Measurements from ENCODE around the gene THTPA.

THTPA gene

DNA sequence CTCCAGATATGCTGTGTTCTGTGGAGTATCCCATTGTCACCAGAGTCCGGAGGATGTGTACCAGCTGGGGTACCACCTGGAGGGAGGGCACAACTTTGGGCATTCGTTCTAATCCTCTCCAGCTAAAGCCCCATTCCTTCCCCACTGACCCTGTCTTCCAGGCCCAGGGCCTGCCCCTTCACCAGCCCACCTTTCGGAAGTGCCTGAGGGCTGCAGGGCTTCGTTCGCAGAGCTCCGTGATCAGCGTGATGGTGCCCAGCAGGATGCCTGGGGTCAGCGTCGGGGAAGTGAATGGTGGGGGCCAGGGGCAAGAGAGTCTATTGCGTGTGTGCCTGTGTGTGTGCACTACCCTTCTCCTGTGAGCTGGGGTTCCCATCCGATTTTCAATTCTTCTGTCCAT, 9.6 kb downstream of the THTPA start:
- H3K27me3 ChIP-seq (ENCODE audit: insufficient read depth, low read length): no peaks in the 10 kb centered on the region
- peaks cover 17% of the 10 kb centered on the region; the same call in 1 of the 2 replicates for H3K4me1 ChIP-seq (ENCODE audit: insufficient read depth, low read length)
- no peak overlapping the region for H3K27ac ChIP-seq (ENCODE audit: low read length)
- no peak overlapping the region for H3K4me3 ChIP-seq (ENCODE audit: low read length)
- H3K36me3 ChIP-seq (ENCODE audit: insufficient read depth, low read depth, low read length): peaks cover 41% of the 10 kb centered on the region
- no peaks in the 10 kb centered on the region for H3K9me3 ChIP-seq (ENCODE audit: insufficient read depth, low read depth, low read length)
- no peak overlapping the region for H3K9ac ChIP-seq (ENCODE audit: low read depth, low read length)

DNA sequence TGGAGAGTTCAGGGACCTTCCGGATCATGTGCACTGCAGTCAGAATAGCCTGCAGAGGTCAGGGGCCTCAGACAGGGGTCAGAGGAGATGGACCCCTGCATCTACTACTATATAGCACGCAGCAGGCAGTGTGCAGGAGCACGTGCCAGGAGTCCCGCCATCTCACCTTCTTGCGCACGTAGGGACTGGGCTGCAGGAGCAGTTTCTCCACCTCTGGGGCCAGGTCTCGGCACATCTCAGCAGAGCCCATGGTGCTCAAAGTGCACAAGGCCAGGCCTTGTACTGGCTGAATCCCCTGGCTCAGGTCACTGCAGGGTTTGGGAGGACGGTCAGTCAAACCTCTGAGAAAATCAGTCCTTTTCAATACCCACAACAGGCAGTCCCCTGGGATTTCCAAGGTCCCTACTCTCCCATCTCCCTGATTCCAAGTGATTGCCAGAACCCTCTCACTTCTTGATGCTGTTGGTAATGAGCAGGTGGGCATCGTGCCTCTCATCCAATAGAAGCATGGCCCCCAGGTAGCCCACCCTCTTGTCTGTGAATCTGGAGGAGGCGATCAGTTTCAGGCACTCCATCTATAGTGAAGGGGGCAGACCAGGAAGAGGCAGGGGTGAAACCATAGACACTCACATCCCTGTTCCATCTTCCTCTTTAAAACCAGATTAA, 10.2 kb downstream of the THTPA start:
- peaks cover 17% of the 10 kb centered on the region; the same call in 1 of the 2 replicates for H3K4me1 ChIP-seq (ENCODE audit: insufficient read depth, low read length)
- peaks cover 35% of the 10 kb centered on the region for H3K36me3 ChIP-seq (ENCODE audit: insufficient read depth, low read depth, low read length)
- peak overlapping the region; percentile 87; the same call in 1 of the 2 replicates for H3K9ac ChIP-seq (ENCODE audit: low read depth, low read length)
- no peaks in the 10 kb centered on the region for H3K9me3 ChIP-seq (ENCODE audit: insufficient read depth, low read depth, low read length)
- peak overlapping the region; percentile 78 for H3K4me3 ChIP-seq (ENCODE audit: low read length)
- no peaks in the 10 kb centered on the region for H3K27me3 ChIP-seq (ENCODE audit: insufficient read depth, low read length)
- no peak overlapping the region for H3K27ac ChIP-seq (ENCODE audit: low read length)

DNA sequence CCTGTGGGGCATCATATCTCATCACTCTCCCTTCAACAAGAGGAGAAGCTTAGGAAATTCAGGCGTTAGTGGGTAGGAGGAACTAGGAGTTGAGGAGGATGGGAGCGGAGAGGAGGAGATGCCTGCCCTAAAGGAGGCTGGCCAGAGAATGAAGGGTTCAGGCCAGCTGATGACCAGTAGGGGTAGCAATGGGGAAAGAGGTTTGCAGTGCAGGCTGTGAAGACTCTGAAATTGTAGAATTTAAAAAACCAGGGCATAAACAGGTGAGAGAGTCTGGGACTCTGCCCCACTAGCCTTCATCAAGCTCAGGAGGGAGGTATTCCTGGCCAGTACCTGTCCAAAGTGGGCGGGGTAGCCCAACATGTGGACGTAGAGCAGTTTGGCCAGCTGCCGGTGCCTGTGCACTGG, 10.7 kb downstream of the THTPA start:
- H3K36me3 ChIP-seq (ENCODE audit: insufficient read depth, low read depth, low read length): peaks cover 30% of the 10 kb centered on the region
- no peak overlapping the region for H3K27ac ChIP-seq (ENCODE audit: low read length)
- H3K9me3 ChIP-seq (ENCODE audit: insufficient read depth, low read depth, low read length): no peaks in the 10 kb centered on the region
- peak overlapping the region; percentile 87 for H3K9ac ChIP-seq (ENCODE audit: low read depth, low read length)
- H3K4me3 ChIP-seq (ENCODE audit: low read length): peak overlapping the region; percentile 78
- H3K27me3 ChIP-seq (ENCODE audit: insufficient read depth, low read length): no peaks in the 10 kb centered on the region
- peaks cover 17% of the 10 kb centered on the region; the same call in 1 of the 2 replicates for H3K4me1 ChIP-seq (ENCODE audit: insufficient read depth, low read length)

DNA sequence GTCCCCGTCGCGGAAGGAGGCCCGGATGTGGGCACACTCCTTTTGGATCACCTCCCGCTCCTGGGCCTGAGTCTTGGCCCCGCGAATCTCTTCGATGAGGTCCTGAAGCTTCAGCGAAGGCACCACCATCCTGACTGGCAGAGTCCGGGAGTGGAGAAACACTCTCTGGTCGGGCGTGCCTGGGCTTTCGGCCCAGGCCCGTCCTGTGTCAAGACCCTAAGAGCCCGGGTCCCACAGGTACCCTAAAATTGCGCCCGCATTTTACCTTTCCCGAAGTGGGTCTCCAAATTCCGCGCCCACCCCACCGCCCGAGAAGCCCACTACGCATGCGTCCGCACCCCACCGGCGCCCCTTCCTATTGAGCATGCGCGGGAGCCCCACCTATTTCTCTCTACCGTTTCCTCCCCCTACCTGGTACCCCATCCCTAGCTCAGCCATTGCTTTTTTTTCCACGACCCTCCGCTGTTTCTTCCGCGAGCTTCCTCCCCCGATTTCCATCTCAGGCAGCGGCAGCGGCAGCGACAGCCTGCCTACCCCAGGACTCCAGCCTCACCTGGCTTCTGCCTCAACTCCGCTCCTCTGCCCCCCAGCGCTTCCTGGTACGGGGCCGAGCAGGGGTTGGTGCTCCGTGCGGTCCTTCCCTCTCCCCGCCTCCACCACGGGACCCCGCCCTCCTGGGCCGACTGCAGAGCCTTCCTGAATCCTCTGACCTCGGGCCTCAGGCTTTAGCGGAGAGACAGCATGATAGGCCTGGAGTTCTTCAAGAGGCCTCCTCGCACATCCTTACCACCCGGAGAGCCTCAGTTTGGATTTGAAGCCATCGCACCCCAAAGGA, 11.3 kb downstream of the THTPA start, which contains the start of gene AP1G2:
Gene AP1G2, minus strand, starts transcription at position 606 of the 835 bp plus-strand sequence. Its CDS starts 477 bp downstream, at position 129.
- peak within 1 kb of the TSS; percentile 87 for H3K9ac ChIP-seq (ENCODE audit: low read depth, low read length)
- H3K27me3 ChIP-seq (ENCODE audit: insufficient read depth, low read length): 0 out of 2 replicates have a peak, but pooled peaks cover under 1% of the 10 kb centered on the region

DNA sequence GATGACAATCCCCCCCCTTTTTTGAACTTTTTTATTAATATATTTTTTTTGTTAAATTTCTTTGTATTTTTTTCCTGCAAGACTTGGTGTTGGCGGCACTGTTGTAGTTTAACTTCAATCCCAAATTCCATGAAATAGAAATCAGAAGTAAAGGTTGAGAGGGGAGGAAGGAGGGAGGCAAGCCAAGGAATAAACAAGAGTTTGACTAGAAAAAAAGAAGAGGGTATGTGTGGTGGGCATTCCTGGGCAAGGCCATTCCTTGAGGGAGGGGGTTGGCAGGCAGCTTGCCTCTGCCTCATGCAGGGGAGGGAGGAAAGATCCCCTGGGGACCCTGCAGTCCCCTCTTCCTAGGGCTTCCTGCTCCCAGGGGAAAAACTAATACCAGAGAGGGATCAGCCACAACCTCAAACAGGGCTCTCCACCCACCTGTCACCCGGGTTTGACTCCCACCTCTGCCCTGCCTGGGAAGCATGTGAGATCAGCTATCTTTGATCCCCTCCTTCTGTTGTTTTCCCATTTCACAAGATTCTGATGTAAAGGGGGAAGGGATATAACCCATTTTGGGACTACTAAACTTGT, 12.0 kb downstream of the THTPA start:
- H3K4me1 ChIP-seq (ENCODE audit: insufficient read depth, low read length): peaks cover 17% of the 10 kb centered on the region; the same call in 1 of the 2 replicates
- H3K9ac ChIP-seq (ENCODE audit: low read depth, low read length): no peak overlapping the region
- H3K9me3 ChIP-seq (ENCODE audit: insufficient read depth, low read depth, low read length): no peaks in the 10 kb centered on the region
- H3K4me3 ChIP-seq (ENCODE audit: low read length): peak overlapping the region; percentile 78; the same call in 1 of the 2 replicates
- H3K27ac ChIP-seq (ENCODE audit: low read length): no peak overlapping the region
- H3K36me3 ChIP-seq (ENCODE audit: insufficient read depth, low read depth, low read length): peaks cover 23% of the 10 kb centered on the region
- peaks cover 7% of the 10 kb centered on the region; the same call in 1 of the 2 replicates for H3K27me3 ChIP-seq (ENCODE audit: insufficient read depth, low read length)

More for the DNA sequence above, 11.3 kb downstream of the THTPA start, which contains the start of gene AP1G2:
- Histone ChIP-seq H3K4me1 (ENCODE audit: insufficient read depth, low read length) (peaks cover 17% of the 10 kb centered on the region; the same call in 1 of the 2 replicates), H3K36me3 (ENCODE audit: insufficient read depth, low read depth, low read length) (peaks cover 23% of the 10 kb centered on the region), H3K27ac (ENCODE audit: low read length) (peak within 1 kb of the TSS; percentile 40), H3K4me3 (ENCODE audit: low read length) (peak within 1 kb of the TSS; percentile 78), H3K9me3 (ENCODE audit: insufficient read depth, low read depth, low read length) (no peaks in the 10 kb centered on the region)

DNA sequence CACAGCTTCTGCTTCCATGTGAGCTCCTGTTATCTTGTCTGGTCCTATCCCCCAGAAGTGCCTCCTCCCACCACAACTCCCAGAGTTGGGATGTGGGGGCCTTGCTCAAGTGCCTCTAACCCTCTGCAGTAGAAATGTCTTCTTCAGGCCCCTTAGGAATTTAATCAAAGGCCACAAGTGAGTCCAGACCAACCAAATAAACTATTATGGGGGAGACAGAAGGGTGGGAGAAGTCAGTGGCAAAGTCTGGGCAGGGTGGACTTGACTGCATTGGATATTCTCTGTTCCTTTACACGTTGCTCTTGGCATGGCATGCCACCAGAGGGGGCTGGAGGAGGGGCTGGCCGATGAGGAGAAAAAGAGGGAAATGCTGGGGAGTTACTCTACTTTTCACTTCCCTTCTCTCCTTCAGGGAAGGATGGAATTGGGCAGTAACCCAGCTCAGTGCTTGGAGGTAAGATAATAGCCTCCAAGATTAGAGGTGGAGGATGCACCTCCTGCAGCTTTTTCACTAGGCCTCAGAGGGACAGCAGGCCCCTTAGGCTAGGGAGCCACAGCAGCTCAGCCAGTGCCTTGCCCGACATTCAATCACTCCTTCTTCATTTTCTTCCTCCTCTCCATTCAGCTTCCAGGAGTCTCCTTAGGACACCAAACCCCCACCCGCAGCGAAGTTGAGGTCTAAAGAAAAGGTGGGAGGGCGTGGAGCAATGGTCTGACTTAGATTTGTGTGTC, 12.7 kb downstream of the THTPA start:
- H3K4me3 ChIP-seq (ENCODE audit: low read length): 0 out of 2 replicates have a peak overlapping the region, but pooled peaks have one; percentile 78

DNA sequence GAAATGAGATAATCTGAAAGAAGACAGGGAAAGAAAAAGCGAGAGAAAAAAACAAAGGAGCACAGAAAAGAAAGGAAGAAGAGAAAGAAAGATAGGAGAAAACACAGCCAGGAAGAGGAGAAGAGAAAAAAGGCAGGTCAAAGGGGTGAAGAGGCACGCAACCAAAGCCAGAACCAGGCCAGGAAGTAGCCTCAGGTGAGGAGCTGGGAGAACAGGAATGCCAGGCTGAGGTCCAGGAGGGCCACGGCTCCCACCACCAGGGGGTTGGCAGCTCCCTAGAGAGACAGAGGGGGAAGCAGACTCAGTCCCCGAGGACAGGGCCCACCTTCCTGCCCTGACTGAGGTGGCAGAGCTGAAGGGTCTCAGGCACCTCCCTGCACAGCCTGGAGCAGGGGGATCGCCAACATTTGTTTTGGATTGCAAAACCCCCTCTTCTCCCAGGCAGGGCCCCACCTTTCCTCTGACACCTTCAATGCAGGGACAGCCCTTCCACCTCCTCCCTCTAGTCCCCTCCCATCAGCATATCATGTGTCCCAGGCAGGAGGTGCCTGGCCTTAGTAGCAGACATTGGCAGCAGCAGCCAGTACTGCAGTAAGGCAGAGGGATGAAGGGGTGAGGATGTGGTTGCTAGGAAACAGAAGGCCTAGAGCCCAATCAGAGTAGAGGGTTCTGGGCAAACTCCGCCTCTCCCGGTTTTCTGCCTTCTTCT, 13.5 kb downstream of the THTPA start:
- Histone ChIP-seq H3K27ac (ENCODE audit: low read length) (no peak overlapping the region), H3K27me3 (ENCODE audit: insufficient read depth, low read length) (peaks cover 12% of the 10 kb centered on the region), H3K4me1 (ENCODE audit: insufficient read depth, low read length) (peaks cover 17% of the 10 kb centered on the region; the same call in 1 of the 2 replicates), H3K9me3 (ENCODE audit: insufficient read depth, low read depth, low read length) (no peaks in the 10 kb centered on the region), H3K9ac (ENCODE audit: low read depth, low read length) (no peak overlapping the region), H3K4me3 (ENCODE audit: low read length) (no peak overlapping the region), H3K36me3 (ENCODE audit: insufficient read depth, low read depth, low read length) (peaks cover 13% of the 10 kb centered on the region)

More for the DNA sequence above, 12.7 kb downstream of the THTPA start:
- Histone ChIP-seq H3K36me3 (ENCODE audit: insufficient read depth, low read depth, low read length) (peaks cover 20% of the 10 kb centered on the region), H3K27ac (ENCODE audit: low read length) (no peak overlapping the region), H3K9ac (ENCODE audit: low read depth, low read length) (no peak overlapping the region), H3K9me3 (ENCODE audit: insufficient read depth, low read depth, low read length) (no peaks in the 10 kb centered on the region), H3K4me1 (ENCODE audit: insufficient read depth, low read length) (peaks cover 17% of the 10 kb centered on the region; the same call in 1 of the 2 replicates), H3K27me3 (ENCODE audit: insufficient read depth, low read length) (peaks cover 9% of the 10 kb centered on the region; the same call in 1 of the 2 replicates)

DNA sequence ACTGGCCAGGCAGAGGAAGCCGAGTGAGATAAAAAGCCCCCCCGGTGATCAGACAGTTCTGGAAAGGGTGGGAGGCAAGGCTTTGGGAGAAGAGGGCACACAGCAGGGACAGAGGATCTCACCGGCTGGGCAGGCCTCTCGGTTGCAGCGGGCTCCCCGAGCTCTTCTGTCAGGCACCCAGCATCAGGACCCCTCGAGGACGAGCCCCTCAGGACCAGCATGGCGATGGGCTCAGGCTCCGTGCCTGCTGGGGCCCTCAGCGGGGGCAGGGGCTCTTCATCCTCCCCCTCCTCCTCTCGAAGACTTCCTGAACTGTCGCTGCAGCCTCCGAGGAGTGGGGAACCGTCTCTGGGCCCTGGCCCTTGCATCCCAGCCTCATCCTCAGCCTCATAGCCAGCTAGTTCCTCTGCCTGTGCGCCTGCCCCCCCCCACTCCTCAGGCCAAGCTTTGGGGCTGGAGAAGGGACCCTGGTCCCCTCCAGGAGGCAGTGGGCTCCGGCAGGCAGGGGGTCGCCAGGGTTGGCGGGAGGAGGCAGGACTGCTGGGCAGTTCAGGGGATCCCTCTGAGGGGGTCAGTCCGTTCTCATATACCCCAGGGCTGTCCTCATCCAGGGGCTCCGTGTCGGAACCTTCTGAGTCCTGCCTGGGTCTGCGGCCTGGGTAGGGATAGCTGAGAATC, 14.9 kb downstream of the THTPA start:
- no peaks in the 10 kb centered on the region; the same call in 1 of the 2 replicates for H3K36me3 ChIP-seq (ENCODE audit: insufficient read depth, low read depth, low read length)
- no peak overlapping the region for H3K27ac ChIP-seq (ENCODE audit: low read length)
- no peak overlapping the region for H3K9ac ChIP-seq (ENCODE audit: low read depth, low read length)
- H3K4me1 ChIP-seq (ENCODE audit: insufficient read depth, low read length): peaks cover 17% of the 10 kb centered on the region; the same call in 1 of the 2 replicates
- no peak overlapping the region for H3K4me3 ChIP-seq (ENCODE audit: low read length)
- H3K27me3 ChIP-seq (ENCODE audit: insufficient read depth, low read length): peaks cover 26% of the 10 kb centered on the region
- no peaks in the 10 kb centered on the region for H3K9me3 ChIP-seq (ENCODE audit: insufficient read depth, low read depth, low read length)

DNA sequence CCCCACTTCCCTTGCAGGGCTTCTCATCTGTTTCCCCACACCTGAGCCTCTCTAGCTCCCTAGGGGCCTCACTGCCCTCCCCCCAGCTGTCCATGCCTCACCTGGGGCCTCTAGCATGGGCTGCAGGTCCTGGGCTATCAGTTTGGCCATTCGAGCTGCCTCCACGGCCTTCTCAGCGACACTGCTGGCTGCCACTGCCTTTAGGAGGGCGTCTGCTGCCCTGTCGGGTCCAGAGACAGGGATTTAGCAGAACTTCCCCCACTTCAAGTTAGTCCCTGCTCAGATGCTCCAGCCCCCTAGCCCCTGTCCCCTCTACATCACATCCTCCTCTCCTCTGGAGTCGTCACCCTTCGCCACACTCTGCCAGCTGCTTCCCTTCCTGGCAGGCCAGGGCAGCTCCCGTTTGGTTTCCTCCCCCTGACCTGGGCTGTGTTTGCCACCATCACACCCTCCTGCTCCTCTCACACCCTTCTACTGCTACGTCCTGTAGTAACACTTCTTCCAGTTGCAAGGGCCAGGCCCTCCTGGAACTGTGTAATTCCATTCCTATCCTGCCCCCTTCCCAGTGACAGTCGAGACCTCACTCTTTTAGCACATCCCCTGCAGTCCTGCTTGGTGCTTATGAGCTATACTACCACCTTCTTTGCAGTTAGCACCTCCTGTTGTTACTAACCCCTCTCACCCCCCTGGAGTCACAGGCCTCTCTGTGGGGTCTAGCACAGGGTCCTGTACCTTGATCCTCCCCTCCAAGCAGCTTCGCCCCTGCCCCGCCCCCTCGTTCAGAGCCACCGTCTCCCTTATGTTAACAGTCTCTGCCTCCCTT, 15.8 kb downstream of the THTPA start:
- Histone ChIP-seq H3K4me3 (ENCODE audit: low read length) (no peak overlapping the region), H3K4me1 (ENCODE audit: insufficient read depth, low read length) (peaks cover 17% of the 10 kb centered on the region; the same call in 1 of the 2 replicates), H3K9me3 (ENCODE audit: insufficient read depth, low read depth, low read length) (no peaks in the 10 kb centered on the region), H3K9ac (ENCODE audit: low read depth, low read length) (no peak overlapping the region), H3K27me3 (ENCODE audit: insufficient read depth, low read length) (peaks cover 35% of the 10 kb centered on the region), H3K36me3 (ENCODE audit: insufficient read depth, low read depth, low read length) (no peaks in the 10 kb centered on the region; the same call in 1 of the 2 replicates), H3K27ac (ENCODE audit: low read length) (no peak overlapping the region)

Measured in iPS-20b (cell line).